Epithelial cell of proximal tubule (primary cell): ENCODE results near the gene PODXL. TPM values are rescaled to one million over a fixed set of nuclear protein-coding genes. Genes with fewer than 3 reads are reported as not detected.

Experiments used
- DNase-seq: peaks from one replicate; pipeline ENCODE4 v3.0.0-alpha.2; 2011; ENCODE audit warnings: low read depth
- H3K4me3 ChIP-seq: 2 replicates; pipeline ENCODE4 v1.5.1; 2011; ENCODE audit warnings: low read depth, mild to moderate bottlenecking, low read length
- total RNA-seq: library from RNA; depleted of rRNA; stranded (reverse); fragments of >200 nt; gene quantifications from 2 replicates; pipeline ENCODE4 v1.2.3, GENCODE V29; 2015
- TF ChIP-seq, protein P1 (sequence below): conservative IDR thresholded peaks from 2 replicates; pipeline ENCODE4 v1.5.1; 2012; ENCODE audit warnings: low read depth, mild to moderate bottlenecking, low read length

Gene PODXL
- 11.4 and 26.3 TPM in 2 replicates for total RNA-seq

- DNase-seq: no peak
- H3K4me3 ChIP-seq: peak within 1 kb of the TSS; percentile 47
- TF ChIP-seq, protein P1, sequence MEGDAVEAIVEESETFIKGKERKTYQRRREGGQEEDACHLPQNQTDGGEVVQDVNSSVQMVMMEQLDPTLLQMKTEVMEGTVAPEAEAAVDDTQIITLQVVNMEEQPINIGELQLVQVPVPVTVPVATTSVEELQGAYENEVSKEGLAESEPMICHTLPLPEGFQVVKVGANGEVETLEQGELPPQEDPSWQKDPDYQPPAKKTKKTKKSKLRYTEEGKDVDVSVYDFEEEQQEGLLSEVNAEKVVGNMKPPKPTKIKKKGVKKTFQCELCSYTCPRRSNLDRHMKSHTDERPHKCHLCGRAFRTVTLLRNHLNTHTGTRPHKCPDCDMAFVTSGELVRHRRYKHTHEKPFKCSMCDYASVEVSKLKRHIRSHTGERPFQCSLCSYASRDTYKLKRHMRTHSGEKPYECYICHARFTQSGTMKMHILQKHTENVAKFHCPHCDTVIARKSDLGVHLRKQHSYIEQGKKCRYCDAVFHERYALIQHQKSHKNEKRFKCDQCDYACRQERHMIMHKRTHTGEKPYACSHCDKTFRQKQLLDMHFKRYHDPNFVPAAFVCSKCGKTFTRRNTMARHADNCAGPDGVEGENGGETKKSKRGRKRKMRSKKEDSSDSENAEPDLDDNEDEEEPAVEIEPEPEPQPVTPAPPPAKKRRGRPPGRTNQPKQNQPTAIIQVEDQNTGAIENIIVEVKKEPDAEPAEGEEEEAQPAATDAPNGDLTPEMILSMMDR: no peak
Observed at GRCh38 chr7:131556053-131556908, at the start of gene PODXL. TSS of gene PODXL (minus strand) at chr7:131556628. CDS start at chr7:131556359, 269 bp downstream.

DNA sequence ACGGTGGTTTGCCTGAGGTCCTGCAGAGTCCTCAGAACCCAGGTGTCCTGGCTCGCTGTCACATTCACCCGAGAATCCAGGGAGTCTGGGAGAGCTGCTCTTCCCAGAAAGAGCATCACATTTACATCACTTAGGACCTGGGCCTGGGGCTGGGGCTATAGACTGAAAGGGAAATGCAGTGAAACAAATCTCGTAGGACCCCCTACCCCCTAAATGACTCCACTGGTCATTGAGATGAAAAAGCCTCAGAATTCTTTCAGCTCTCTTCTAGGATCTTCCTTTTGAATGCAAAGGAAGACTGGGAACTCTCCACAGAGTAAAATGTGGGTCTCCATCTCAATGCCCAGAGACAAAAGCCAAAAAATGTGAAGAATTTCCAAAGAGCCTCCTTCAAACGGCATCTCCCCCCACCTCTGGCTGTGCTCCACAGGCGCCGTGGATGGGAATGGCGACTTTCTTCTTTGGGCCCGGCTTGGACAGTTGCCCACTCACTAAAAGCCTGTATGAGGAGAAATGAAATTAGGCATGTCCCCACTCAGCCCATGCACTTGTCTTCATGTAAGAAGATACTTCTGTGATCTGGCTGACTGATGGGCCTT lies 49.0 kb upstream of the PODXL start:
- DNase-seq: no peak
- TF ChIP-seq, protein P1: no peak

DNA sequence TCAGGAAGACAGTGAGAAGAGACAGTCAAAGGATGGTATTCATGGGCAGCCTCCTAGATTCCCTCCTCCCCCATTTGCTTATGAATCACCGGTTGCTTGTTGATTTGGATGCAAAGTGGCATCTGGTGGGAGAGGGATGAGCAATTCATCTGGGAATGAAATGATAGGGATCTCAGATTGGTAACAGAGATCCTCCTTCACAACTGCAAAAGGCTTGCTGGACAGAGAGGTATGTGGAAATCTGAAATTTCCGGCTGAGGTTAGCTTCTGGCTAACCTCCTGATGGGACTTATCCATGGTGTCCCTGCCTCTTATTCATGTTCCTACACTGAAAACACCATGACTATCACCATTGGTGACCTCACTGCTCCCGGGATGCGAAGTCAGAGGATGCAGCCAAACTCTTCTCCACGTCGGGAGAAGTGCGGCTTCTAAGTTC lies 48.4 kb upstream of the PODXL start:
- TF ChIP-seq, protein P1: no peak
- no peak for DNase-seq

More for the DNA sequence above, 49.0 kb upstream of the PODXL start:
- no peak overlapping the region for H3K4me3 ChIP-seq

DNA sequence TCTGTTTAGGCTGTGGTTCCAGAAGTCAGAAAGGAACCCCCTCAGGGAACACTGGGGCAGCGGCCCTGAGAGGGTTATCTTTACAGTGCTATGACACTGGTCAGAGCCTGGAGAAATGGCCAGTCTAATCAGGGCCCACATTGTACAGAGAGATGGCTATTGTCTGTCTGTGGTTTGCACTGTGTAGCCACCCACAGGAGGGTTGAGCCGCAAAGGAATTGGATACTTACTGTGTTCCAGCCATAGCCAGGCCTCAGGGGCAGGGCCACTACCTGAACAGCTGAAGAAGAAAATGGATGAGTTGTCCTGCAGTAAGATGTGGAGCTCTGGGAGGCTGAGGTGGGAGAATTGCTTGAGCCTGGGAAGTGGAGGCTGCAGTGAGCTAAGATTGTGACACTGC lies 47.5 kb upstream of the PODXL start:
- no peak for DNase-seq
- TF ChIP-seq, protein P1: no peak
- H3K4me3 ChIP-seq: no peak overlapping the region

More for the DNA sequence above, 48.4 kb upstream of the PODXL start:
- H3K4me3 ChIP-seq: no peak overlapping the region

DNA sequence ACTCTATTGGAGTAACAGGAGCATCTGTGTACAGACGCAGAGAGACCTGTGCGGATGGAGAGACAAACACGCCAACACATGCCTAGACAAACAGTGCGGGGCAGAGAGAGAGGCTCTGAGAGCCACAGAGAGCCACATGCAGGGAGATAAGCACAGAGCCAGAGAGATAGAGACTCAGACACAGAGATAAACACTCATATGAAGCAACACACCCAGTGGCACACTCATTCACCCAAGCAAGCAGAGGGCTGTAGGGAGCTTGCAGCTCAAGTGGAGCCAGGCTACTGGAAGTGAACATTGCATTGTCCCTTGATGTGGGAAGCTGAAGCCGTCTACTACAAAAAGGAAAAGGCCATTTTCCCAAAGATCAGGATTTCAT lies 46.6 kb upstream of the PODXL start:
- no peak for DNase-seq
- H3K4me3 ChIP-seq: no peak overlapping the region
- TF ChIP-seq, protein P1: no peak

DNA sequence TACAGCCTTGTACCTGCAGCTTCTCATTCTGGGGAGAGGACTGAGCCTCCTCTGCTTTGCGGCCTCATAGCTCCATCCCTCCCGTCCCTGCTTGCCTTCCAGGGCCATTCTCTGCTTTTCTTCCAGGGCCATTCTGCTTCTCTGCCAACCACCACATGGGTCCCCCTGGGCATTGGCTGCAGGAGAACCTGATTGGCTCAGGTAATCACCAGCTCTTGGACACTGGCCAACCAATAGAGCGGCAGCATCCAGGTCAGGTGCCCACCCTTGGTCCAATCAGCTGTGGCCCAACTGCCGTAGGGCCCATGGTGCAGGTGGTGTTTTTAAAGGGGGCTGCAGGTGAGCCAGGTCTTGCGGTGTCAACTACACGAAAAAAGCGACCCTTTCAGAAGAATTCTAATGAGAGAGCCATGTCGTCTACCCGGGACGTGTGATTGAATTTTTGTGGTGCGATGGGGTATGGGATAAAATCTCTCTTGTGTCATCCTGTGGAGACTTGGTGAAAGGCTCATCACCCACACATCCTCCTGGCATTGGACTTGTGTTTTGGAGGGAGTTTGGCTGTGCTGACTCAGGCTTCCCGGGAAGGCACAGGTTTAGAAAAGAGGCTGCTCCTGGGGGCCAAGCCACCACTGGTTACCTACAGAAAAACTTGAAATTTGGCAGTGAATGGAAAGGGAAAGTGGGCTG lies 46.0 kb upstream of the PODXL start:
- H3K4me3 ChIP-seq: no peak overlapping the region
- DNase-seq: no peak
- TF ChIP-seq, protein P1: no peak
